Stimulated activated naive CD4-positive, alpha-beta T cell treated with Interleukin-2 at 50 U/mL for 16 hours (primary cell): ENCODE results near the gene PPP1R12A.
"Not testable (repeated sequence)": the region's sequence is repeated elsewhere in the genome, so short reads cannot be mapped to it uniquely, and the experiment has no call there.

Experiments
- DNase-seq: peaks from one replicate; lab custom pipeline; 2025; lab: John Stamatoyannopoulos, UW

PPP1R12A gene

GRCh38 chr12:79935021-79935623 lies at the start of gene PPP1R12A:
TSS of gene PPP1R12A (minus strand) at chr12:79935097. CDS start at chr12:79934931, 166 bp downstream.
- peak; percentile 93 for DNase-seq

- no peak for DNase-seq
Observed at GRCh38 chr12:79983986-79984620, 49.2 kb upstream of the PPP1R12A start.

GRCh38 chr12:79983492-79983891 lies 48.6 kb upstream of the PPP1R12A start:
- DNase-seq: no peak

GRCh38 chr12:79982086-79983062 lies 47.5 kb upstream of the PPP1R12A start:
- DNase-seq: no peak

GRCh38 chr12:79978692-79979091 lies 43.8 kb upstream of the PPP1R12A start:
- DNase-seq: no peak

GRCh38 chr12:79977856-79978460 lies 43.1 kb upstream of the PPP1R12A start:
- DNase-seq: not testable (repeated sequence)

GRCh38 chr12:79975143-79975542 lies 40.2 kb upstream of the PPP1R12A start:
- no peak for DNase-seq

- no peak for DNase-seq
Observed at GRCh38 chr12:79973801-79974200, 38.9 kb upstream of the PPP1R12A start.

- no peak for DNase-seq
Observed at GRCh38 chr12:79964100-79964627, 29.3 kb upstream of the PPP1R12A start.

GRCh38 chr12:79961411-79961810 lies 26.5 kb upstream of the PPP1R12A start:
- no peak for DNase-seq

GRCh38 chr12:79959484-79959883 lies 24.6 kb upstream of the PPP1R12A start:
- DNase-seq: no peak

- no peak for DNase-seq
Observed at GRCh38 chr12:79956896-79957295, 22.0 kb upstream of the PPP1R12A start.

- no peak for DNase-seq
Observed at GRCh38 chr12:79955561-79955960, 20.7 kb upstream of the PPP1R12A start.

GRCh38 chr12:79954037-79954610 lies 19.2 kb upstream of the PPP1R12A start:
- no peak for DNase-seq

- DNase-seq: no peak
Observed at GRCh38 chr12:79949098-79949497, 14.2 kb upstream of the PPP1R12A start.

GRCh38 chr12:79945433-79945832 lies 10.5 kb upstream of the PPP1R12A start:
- DNase-seq: no peak

GRCh38 chr12:79944565-79944964 lies 9.7 kb upstream of the PPP1R12A start:
- no peak for DNase-seq

GRCh38 chr12:79942846-79943245 lies 7.9 kb upstream of the PPP1R12A start:
- DNase-seq: not testable (repeated sequence)

- DNase-seq: no peak
Observed at GRCh38 chr12:79939728-79940310, 4.9 kb upstream of the PPP1R12A start.

GRCh38 chr12:79938843-79939242 lies 3.9 kb upstream of the PPP1R12A start:
- no peak for DNase-seq

- no peak for DNase-seq
Observed at GRCh38 chr12:79936670-79937069, 1.8 kb upstream of the PPP1R12A start.
